Upper lobe of left lung (tissue), 4 donors: Measurements from ENCODE around the gene TMEM108.

Experiments used
- CTCF ChIP-seq, 6 experiments: fragments of 450-650 bp in 4 of 6; fragments of 200-600 bp in 2 of 6; sonication (generic) in 2 of 6; IDR thresholded peaks; one replicate each; pipeline ENCODE4 v1.5.1; 2016 to 2019; ENCODE audit warnings: antibody characterized with exemption in 6 of 6
- POLR2A ChIP-seq, 4 donors: fragments of 450-650 bp; IDR thresholded peaks; one replicate each; pipeline ENCODE4 v1.5.1; 2016 to 2017; ENCODE audit warnings: antibody characterized with exemption in 4 of 4, mild to moderate bottlenecking in 2 of 4

- TF ChIP-seq CTCF (IDR thresholded peaks at IDR 0.05): no peak
- TF ChIP-seq POLR2A (IDR thresholded peaks at IDR 0.05): no peak
Measured at GRCh38 chr3:133153382-133153781, 115.2 kb downstream of the TMEM108 start.
